Panc1 (cell line): ENCODE measurements around the gene OCEL1. TPM values are rescaled to one million over a fixed set of nuclear protein-coding genes. Genes with fewer than 3 reads are reported as not detected.

ENCODE experiments used
- ATAC-seq: fragments of 200-7000 bp; cut with Tn5 transposase; 2 replicates; pipeline ENCODE4 v1.9.1; 2020; ENCODE audit warnings: mild to moderate bottlenecking, moderate library complexity
- BruUV-seq: library from RNA; stranded (reverse); fragments of 400-500 nt; replicated peaks from 2 replicates; lab custom pipeline; 2021; lab: Mats Ljungman, UMichigan
- CTCF ChIA-PET: fragments of 300-600 bp; sonication (Branson Sonifier 250); formaldehyde crosslinking; loops from one replicate; lab custom pipeline; 2022; ENCODE audit warnings: antibody characterized with exemption; lab: Charles Lee
- POLR2A ChIA-PET: fragments of 300-600 bp; sonication (Branson Sonifier 250); formaldehyde crosslinking; loops from one replicate; lab custom pipeline; 2022; ENCODE audit warnings: antibody characterized with exemption; lab: Charles Lee
- DNase-seq: peaks from one replicate; pipeline ENCODE4 v3.0.0-alpha.2; 2010; ENCODE audit warnings: low read depth, low spot score
- H3K27ac ChIP-seq: 2 replicates; pipeline ENCODE4 v1.5.1; 2011; ENCODE audit warnings: mild to moderate bottlenecking, low read length, inconsistent platforms
- H3K27me3 ChIP-seq: fragments of 200-500 bp; sonication (Bioruptor generic); 2 replicates; pipeline ENCODE4 v1.6.0; 2014; ENCODE audit warnings: low read length, inconsistent platforms; ENCODE audit not compliant: control insufficient read depth, insufficient read depth
- H3K36me3 ChIP-seq: fragments of 200-500 bp; sonication (Bioruptor generic); 2 replicates; pipeline ENCODE4 v1.5.1; 2014; ENCODE audit warnings: inconsistent platforms, mild to moderate bottlenecking, low read length, moderate library complexity; ENCODE audit not compliant: control insufficient read depth, insufficient read depth
- H3K4me1 ChIP-seq: 2 replicates; pipeline ENCODE4 v1.5.1; 2011; ENCODE audit warnings: inconsistent platforms, mild to moderate bottlenecking, low read length, moderate library complexity; ENCODE audit not compliant: control insufficient read depth, insufficient read depth
- H3K4me3 ChIP-seq, 2 experiments: 2 replicates each; pipeline ENCODE4 v1.5.1; 2011 to 2012; ENCODE audit warnings: low read depth in 2 of 2, low read length in 2 of 2, mild to moderate bottlenecking in 2 of 2, inconsistent platforms in 1 of 2, moderate library complexity in 1 of 2
- H3K9me3 ChIP-seq: fragments of 200-500 bp; sonication (Bioruptor generic); 2 replicates; pipeline ENCODE4 v1.5.1; 2014; ENCODE audit warnings: low read depth, mild to moderate bottlenecking, inconsistent platforms, low read length, moderate library complexity; ENCODE audit not compliant: control insufficient read depth, insufficient read depth
- CTCF ChIP-seq: fragments of 450-650 bp; IDR thresholded peaks from 2 replicates; pipeline ENCODE4 v1.5.1; 2017; ENCODE audit warnings: mild to moderate bottlenecking
- POLR2AphosphoS5 ChIP-seq: IDR thresholded peaks from 2 replicates; pipeline ENCODE4 v1.6.1; 2012; ENCODE audit warnings: mild to moderate bottlenecking, low read depth, low read length, moderate library complexity
- REST ChIP-seq, 2 experiments: IDR thresholded peaks; 2 replicates each; pipeline ENCODE4 v1.6.1; 2011 to 2012; ENCODE audit warnings: low read depth in 2 of 2, control low read depth in 1 of 2, low read length in 1 of 2, mild to moderate bottlenecking in 1 of 2, moderate library complexity in 1 of 2; ENCODE audit not compliant: insufficient read depth in 1 of 2
- SIN3A ChIP-seq: IDR thresholded peaks from 2 replicates; pipeline ENCODE4 v1.6.1; 2012; ENCODE audit warnings: low read depth, mild to moderate bottlenecking, low read length, moderate library complexity, borderline replicate concordance; ENCODE audit not compliant: insufficient read depth
- TCF7L2 ChIP-seq: IDR thresholded peaks from 2 replicates; pipeline ENCODE4 v1.6.1; 2011; ENCODE audit warnings: mild to moderate bottlenecking, low read depth, low read length, inconsistent platforms
- in situ Hi-C: cut with HindIII; loops from 2 replicates; pipeline ENCODE4 v1.10.0; 2016; ENCODE audit warnings: low sequenced_read_pairs, low pct_unique_long_range_greater_than_20kb
- intact Hi-C: fragments of 100-400 bp; cut with micrococcal nuclease; formaldehyde crosslinking; loops from one replicate; pipeline ENCODE4 v1.10.0; 2022; ENCODE audit not compliant: unreplicated experiment
- total RNA-seq: library from RNA; stranded (reverse); gene quantifications from one replicate; pipeline ENCODE4 v1.2.1, GENCODE V29; 2021; ENCODE audit not compliant: unreplicated experiment

The OCEL1 gene
- total RNA-seq, 1 experiment from 2014 or later: 37.1 TPM

GRCh38 chr19:17183858-17184321 is 42.1 kb upstream of the OCEL1 start:
- intact Hi-C loops: no loop called here
- in situ Hi-C loops: no loop called here
- ChIA-PET POLR2A (no interaction called here), CTCF (no interaction called here)
- Histone ChIP-seq H3K27me3 (no peaks in the 10 kb centered on the region), H3K4me3 (no peak overlapping the region), H3K4me1 (no peaks in the 10 kb centered on the region), H3K9me3 (no peaks in the 10 kb centered on the region), H3K36me3 (no peaks in the 10 kb centered on the region), H3K27ac (no peak overlapping the region)
- no peak for TF ChIP-seq POLR2AphosphoS5
- TF ChIP-seq REST (IDR thresholded peaks at IDR 0.05; ENCODE audit: insufficient read depth in 1 of 2, low read depth in 2 of 2, low read length in 1 of 2): no peak
- no peak for TF ChIP-seq CTCF
- TF ChIP-seq TCF7L2: no peak
- no peak for TF ChIP-seq SIN3A
- DNase-seq (no peak), ATAC-seq (no peak)
- TSS peak; percentile 79 for BruUV-seq

GRCh38 chr19:17184371-17184841 is 41.6 kb upstream of the OCEL1 start:
- DNase-seq (no peak), ATAC-seq (no peak)
- no peaks in the 10 kb centered on the region for H3K27me3 ChIP-seq
- H3K4me3 ChIP-seq: no peak overlapping the region
- H3K27ac ChIP-seq: no peak overlapping the region
- BruUV-seq: no TSS peak
- H3K9me3 ChIP-seq: no peaks in the 10 kb centered on the region
- intact Hi-C loops (no loop called here), in situ Hi-C loops (no loop called here)
- TF ChIP-seq CTCF: no peak
- no peak for TF ChIP-seq SIN3A
- no peak for TF ChIP-seq REST (IDR thresholded peaks at IDR 0.05; ENCODE audit: insufficient read depth in 1 of 2, low read depth in 2 of 2, low read length in 1 of 2)
- TF ChIP-seq POLR2AphosphoS5: no peak
- TF ChIP-seq TCF7L2: no peak
- H3K36me3 ChIP-seq: no peaks in the 10 kb centered on the region
- ChIA-PET CTCF (no interaction called here), POLR2A (no interaction called here)
- H3K4me1 ChIP-seq: no peaks in the 10 kb centered on the region
